Activated CD4-positive, alpha-beta memory T cell treated with anti-CD3 and anti-CD28 coated beads, Interleukin-2, amount 10 ng/mL, durations not matched to agents 7 days and 5 days (primary cell): Measurements from ENCODE around the gene NEK3. TPM values are rescaled to one million over a fixed set of nuclear protein-coding genes. Genes with fewer than 3 reads are reported as not detected.
A peak's percentile ranks its signal among the peaks of the same experiment; 100 is the strongest.
"Not testable (repeated sequence)": the region's sequence is repeated elsewhere in the genome, so short reads cannot be mapped to it uniquely, and the experiment has no call there.

Experiments
- CTCF ChIA-PET: fragments of 350-600 bp; sonication (Branson Sonifier 250); formaldehyde crosslinking; loops from one replicate; lab custom pipeline; 2021; ENCODE audit warnings: antibody characterized with exemption, inconsistent platforms; lab: Charles Lee
- POLR2A ChIA-PET: fragments of 350-600 bp; sonication (Branson Sonifier 250); formaldehyde crosslinking; loops from one replicate; lab custom pipeline; 2021; ENCODE audit warnings: antibody characterized with exemption; lab: Charles Lee
- DNase-seq: peaks from one replicate; pipeline ENCODE4 v3.0.0-alpha.2; 2020
- H3K27ac Mint-ChIP-seq: one replicate; pipeline ENCODE4 v1.8.0; 2021; ENCODE audit warnings: mild to moderate bottlenecking, mixed read lengths
- H3K27me3 Mint-ChIP-seq: one replicate; pipeline ENCODE4 v1.8.0; 2021; ENCODE audit warnings: mixed read lengths
- H3K36me3 Mint-ChIP-seq: one replicate; pipeline ENCODE4 v1.8.0; 2021; ENCODE audit warnings: low read depth, mixed read lengths
- H3K4me1 Mint-ChIP-seq: one replicate; pipeline ENCODE4 v1.8.0; 2021; ENCODE audit warnings: mixed read lengths
- H3K4me3 Mint-ChIP-seq: one replicate; pipeline ENCODE4 v1.8.0; 2021; ENCODE audit warnings: mild to moderate bottlenecking, mixed read lengths
- H3K9me3 Mint-ChIP-seq: one replicate; pipeline ENCODE4 v1.8.0; 2021; ENCODE audit warnings: mixed read lengths
- total RNA-seq, 2 experiments: library from RNA; stranded (reverse); gene quantifications; one replicate each; pipeline ENCODE4 v1.2.3, GENCODE V29; 2021

Gene NEK3
- total RNA-seq, 2 experiments from 2014 or later: 8.1 to 12.9 TPM

- H3K9me3 Mint-ChIP-seq, H3K4me3 Mint-ChIP-seq, POLR2A ChIA-PET, H3K27me3 Mint-ChIP-seq: not testable (repeated sequence)
- CTCF ChIA-PET: interaction anchor here (1.4 to 1.8 kb wide), 2 partner anchors 28 to 60 kb away, joined by 3 to 4 read pairs; partner anchors contain the start of gene NEK3
- peaks cover 34% of the 10 kb centered on the region for H3K4me1 Mint-ChIP-seq
- H3K27ac Mint-ChIP-seq: peak overlapping the region; percentile 36
- peak; percentile 35 for DNase-seq
- H3K36me3 Mint-ChIP-seq: peaks cover 20% of the 10 kb centered on the region
Observed at GRCh38 chr13:52187424-52188187, 28.2 kb upstream of the NEK3 start.

GRCh38 chr13:52187029-52187423 lies 27.6 kb upstream of the NEK3 start:
- Mint-ChIP-seq H3K27ac (peak overlapping the region; percentile 36), H3K27me3 (no peaks in the 10 kb centered on the region), H3K36me3 (peaks cover 20% of the 10 kb centered on the region), H3K4me1 (peaks cover 32% of the 10 kb centered on the region), H3K9me3 (no peaks in the 10 kb centered on the region), H3K4me3 (no peak overlapping the region)
- ChIA-PET POLR2A (no interaction called here), CTCF (interaction anchor here (1.4 kb wide), 1 partner anchor 59 kb away, joined by 3 read pairs; no protein-coding TSS in a partner anchor)
- no peak for DNase-seq

- H3K27ac Mint-ChIP-seq, DNase-seq, POLR2A ChIA-PET, H3K4me1 Mint-ChIP-seq, H3K9me3 Mint-ChIP-seq, H3K27me3 Mint-ChIP-seq, CTCF ChIA-PET, H3K4me3 Mint-ChIP-seq: not testable (repeated sequence)
- peaks cover 29% of the 10 kb centered on the region for H3K36me3 Mint-ChIP-seq
Observed at GRCh38 chr13:52181316-52181954, 22.0 kb upstream of the NEK3 start.

- Mint-ChIP-seq H3K4me3 (no peak overlapping the region), H3K27me3 (no peaks in the 10 kb centered on the region), H3K9me3 (no peaks in the 10 kb centered on the region), H3K36me3 (peaks cover 30% of the 10 kb centered on the region), H3K27ac (no peak overlapping the region), H3K4me1 (peaks cover 3% of the 10 kb centered on the region)
- CTCF ChIA-PET: no interaction called here
- DNase-seq: no peak
- POLR2A ChIA-PET: no interaction called here
Observed at GRCh38 chr13:52179925-52180324, 20.5 kb upstream of the NEK3 start.

- Mint-ChIP-seq H3K27ac (no peak overlapping the region), H3K9me3 (no peaks in the 10 kb centered on the region), H3K36me3 (peaks cover 35% of the 10 kb centered on the region), H3K4me3 (no peak overlapping the region), H3K27me3 (no peaks in the 10 kb centered on the region), H3K4me1 (peaks cover 10% of the 10 kb centered on the region)
- ChIA-PET CTCF (no interaction called here), POLR2A (no interaction called here)
- DNase-seq: no peak
Observed at GRCh38 chr13:52177276-52177675, 17.9 kb upstream of the NEK3 start.

- ChIA-PET CTCF (interaction anchor here (1.2 to 1.3 kb wide), 2 partner anchors 46 to 277 kb away, joined by 3 read pairs; no protein-coding TSS in a partner anchor), POLR2A (interaction anchor here (2.2 kb wide), 1 partner anchor 14 kb away, joined by 9 read pairs; the partner anchor contains the start of gene NEK3)
- H3K4me3 Mint-ChIP-seq, DNase-seq, H3K4me1 Mint-ChIP-seq, H3K9me3 Mint-ChIP-seq, H3K27me3 Mint-ChIP-seq, H3K27ac Mint-ChIP-seq: not testable (repeated sequence)
- peaks cover 34% of the 10 kb centered on the region for H3K36me3 Mint-ChIP-seq
Observed at GRCh38 chr13:52173970-52174369, 14.6 kb upstream of the NEK3 start.

- H3K4me3 Mint-ChIP-seq: no peak overlapping the region
- ChIA-PET POLR2A (interaction anchor here (2.2 kb wide), 1 partner anchor 13 kb away, joined by 9 read pairs; the partner anchor contains the start of gene NEK3), CTCF (interaction anchor here (1.2 kb wide), 1 partner anchor 46 kb away, joined by 3 read pairs; no protein-coding TSS in a partner anchor)
- H3K9me3 Mint-ChIP-seq: no peaks in the 10 kb centered on the region
- H3K4me1 Mint-ChIP-seq: peaks cover 8% of the 10 kb centered on the region
- no peak overlapping the region for H3K27ac Mint-ChIP-seq
- DNase-seq: no peak
- H3K27me3 Mint-ChIP-seq: no peaks in the 10 kb centered on the region
- peaks cover 34% of the 10 kb centered on the region for H3K36me3 Mint-ChIP-seq
Observed at GRCh38 chr13:52173373-52173772, 14.0 kb upstream of the NEK3 start.

- DNase-seq, H3K27me3 Mint-ChIP-seq, H3K4me3 Mint-ChIP-seq, H3K9me3 Mint-ChIP-seq, H3K27ac Mint-ChIP-seq, H3K4me1 Mint-ChIP-seq, POLR2A ChIA-PET: not testable (repeated sequence)
- H3K36me3 Mint-ChIP-seq: peaks cover 37% of the 10 kb centered on the region
- CTCF ChIA-PET: interaction anchor here (1.7 kb wide), 1 partner anchor 23 kb away, joined by 3 read pairs; no protein-coding TSS in a partner anchor
Observed at GRCh38 chr13:52171686-52172085, 12.3 kb upstream of the NEK3 start.

- H3K36me3 Mint-ChIP-seq: peaks cover 41% of the 10 kb centered on the region
- H3K27ac Mint-ChIP-seq: not testable (repeated sequence)
Observed at GRCh38 chr13:52170828-52171391, 11.5 kb upstream of the NEK3 start.

GRCh38 chr13:52169839-52170238 lies 10.4 kb upstream of the NEK3 start:
- DNase-seq: no peak
- no peaks in the 10 kb centered on the region for H3K9me3 Mint-ChIP-seq
- peaks cover 35% of the 10 kb centered on the region for H3K36me3 Mint-ChIP-seq
- peaks cover 8% of the 10 kb centered on the region for H3K4me1 Mint-ChIP-seq
- CTCF ChIA-PET: interaction anchor here (0.9 kb wide), 1 partner anchor 10 kb away, joined by 3 read pairs; no protein-coding TSS in a partner anchor
- H3K27me3 Mint-ChIP-seq: no peaks in the 10 kb centered on the region
- POLR2A ChIA-PET: interaction anchor here (0.6 kb wide), 1 partner anchor 25 kb away, joined by 3 read pairs; no protein-coding TSS in a partner anchor
- H3K4me3 Mint-ChIP-seq: no peak overlapping the region
- H3K27ac Mint-ChIP-seq: no peak overlapping the region

More at GRCh38 chr13:52170828-52171391, 11.5 kb upstream of the NEK3 start:
- CTCF ChIA-PET: interaction anchor here (0.9 kb wide), 1 partner anchor 11 kb away, joined by 3 read pairs; no protein-coding TSS in a partner anchor
- POLR2A ChIA-PET, DNase-seq, H3K9me3 Mint-ChIP-seq, H3K27me3 Mint-ChIP-seq, H3K4me3 Mint-ChIP-seq, H3K4me1 Mint-ChIP-seq: not testable (repeated sequence)

GRCh38 chr13:52165411-52165810 lies 6.0 kb upstream of the NEK3 start:
- H3K9me3 Mint-ChIP-seq: no peaks in the 10 kb centered on the region
- peaks cover 19% of the 10 kb centered on the region for H3K36me3 Mint-ChIP-seq
- DNase-seq: no peak
- POLR2A ChIA-PET: interaction anchor here (1.2 kb wide), 1 partner anchor 29 kb away, joined by 3 read pairs; no protein-coding TSS in a partner anchor
- H3K27me3 Mint-ChIP-seq: no peaks in the 10 kb centered on the region
- CTCF ChIA-PET: no interaction called here
- H3K27ac Mint-ChIP-seq: no peak overlapping the region
- H3K4me1 Mint-ChIP-seq: peaks cover 22% of the 10 kb centered on the region
- no peak overlapping the region for H3K4me3 Mint-ChIP-seq

GRCh38 chr13:52164989-52165388 lies 5.6 kb upstream of the NEK3 start:
- Mint-ChIP-seq H3K9me3 (no peaks in the 10 kb centered on the region), H3K36me3 (peaks cover 17% of the 10 kb centered on the region), H3K27me3 (peaks cover under 1% of the 10 kb centered on the region), H3K4me1 (peaks cover 24% of the 10 kb centered on the region), H3K27ac (no peak overlapping the region), H3K4me3 (no peak overlapping the region)
- DNase-seq: no peak
- CTCF ChIA-PET: no interaction called here
- POLR2A ChIA-PET: interaction anchor here (1.2 kb wide), 1 partner anchor 29 kb away, joined by 3 read pairs; no protein-coding TSS in a partner anchor
